ENCODE measurements around the gene PLK5. TPM values are rescaled to one million over a fixed set of nuclear protein-coding genes. Genes with fewer than 3 reads are reported as not detected.

Gene PLK5
- total RNA-seq, 4 donors from 2014 or later, result 0.15 TPM; not detected in 3

DNA sequence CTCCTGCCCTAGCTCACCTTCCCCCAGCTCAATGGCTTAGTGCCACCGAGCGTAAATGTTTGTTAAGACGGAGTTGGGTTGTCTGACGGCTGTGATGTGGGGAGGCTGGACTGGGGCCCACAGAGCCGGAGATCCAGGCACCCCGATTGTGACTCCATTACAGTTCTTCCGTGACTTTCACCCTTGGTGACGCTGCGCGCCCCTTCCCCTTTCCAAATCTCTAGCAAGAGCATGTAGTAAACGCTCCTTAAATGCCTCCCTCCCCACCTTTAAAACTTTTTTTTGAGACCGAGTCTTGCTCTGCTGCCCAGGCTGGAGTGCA lies 32.1 kb upstream of the PLK5 start:
- no peak overlapping the region for H3K27ac ChIP-seq
- H3K4me1 ChIP-seq, result peaks cover 0 to 23% (median 12%) of the 10 kb centered on the region in 3 donors
- TF ChIP-seq POLR2A (IDR thresholded peaks at IDR 0.05), result no peak
- TF ChIP-seq, protein P1, sequence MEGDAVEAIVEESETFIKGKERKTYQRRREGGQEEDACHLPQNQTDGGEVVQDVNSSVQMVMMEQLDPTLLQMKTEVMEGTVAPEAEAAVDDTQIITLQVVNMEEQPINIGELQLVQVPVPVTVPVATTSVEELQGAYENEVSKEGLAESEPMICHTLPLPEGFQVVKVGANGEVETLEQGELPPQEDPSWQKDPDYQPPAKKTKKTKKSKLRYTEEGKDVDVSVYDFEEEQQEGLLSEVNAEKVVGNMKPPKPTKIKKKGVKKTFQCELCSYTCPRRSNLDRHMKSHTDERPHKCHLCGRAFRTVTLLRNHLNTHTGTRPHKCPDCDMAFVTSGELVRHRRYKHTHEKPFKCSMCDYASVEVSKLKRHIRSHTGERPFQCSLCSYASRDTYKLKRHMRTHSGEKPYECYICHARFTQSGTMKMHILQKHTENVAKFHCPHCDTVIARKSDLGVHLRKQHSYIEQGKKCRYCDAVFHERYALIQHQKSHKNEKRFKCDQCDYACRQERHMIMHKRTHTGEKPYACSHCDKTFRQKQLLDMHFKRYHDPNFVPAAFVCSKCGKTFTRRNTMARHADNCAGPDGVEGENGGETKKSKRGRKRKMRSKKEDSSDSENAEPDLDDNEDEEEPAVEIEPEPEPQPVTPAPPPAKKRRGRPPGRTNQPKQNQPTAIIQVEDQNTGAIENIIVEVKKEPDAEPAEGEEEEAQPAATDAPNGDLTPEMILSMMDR (IDR thresholded peaks at IDR 0.05), result no peak
- no peak for TF ChIP-seq POLR2AphosphoS5 (IDR thresholded peaks at IDR 0.05)
- no peak for TF ChIP-seq EP300 (IDR thresholded peaks at IDR 0.05)
- no peak for ATAC-seq
- peaks cover 34% of the 10 kb centered on the region for H3K27me3 ChIP-seq
- peak overlapping the region in 1 of 2 donors; percentile 57 for H3K4me3 ChIP-seq
- no peaks in the 10 kb centered on the region for H3K36me3 ChIP-seq
- H3K9me3 ChIP-seq, result no peaks in the 10 kb centered on the region
- 59 to 66% methylated on average over 4 to 8 of the region's 12 CpGs for WGBS, 2 donors (ENCODE audit: low coverage in 1 of 2)

DNA sequence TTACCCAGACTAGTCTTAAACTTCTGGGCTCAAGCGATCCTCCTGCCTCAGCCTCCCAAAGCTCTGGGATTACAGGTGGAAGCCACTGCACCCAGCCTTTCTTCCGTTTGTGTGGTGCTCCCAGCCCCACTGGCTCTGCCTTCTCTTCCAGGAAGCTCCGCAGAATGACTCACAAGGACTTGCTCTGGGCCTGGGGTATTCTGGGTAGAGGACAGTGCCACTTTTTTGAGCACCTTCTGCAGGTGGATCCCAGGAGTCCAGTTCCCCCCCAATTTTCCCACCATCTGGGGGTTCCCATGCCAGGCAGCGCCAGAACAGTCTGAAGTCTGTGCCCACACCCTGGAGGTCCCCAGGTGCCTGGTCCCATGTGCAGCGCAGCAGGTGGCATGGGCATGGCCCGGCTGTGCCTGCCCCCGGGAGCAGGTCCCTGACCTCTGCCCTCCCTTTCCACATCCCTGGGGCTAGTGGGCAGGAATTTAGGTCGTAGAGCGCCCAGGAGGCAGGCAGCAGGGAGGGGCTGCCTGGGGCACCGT lies 31.3 kb upstream of the PLK5 start:
- Histone ChIP-seq H3K36me3 (no peaks in the 10 kb centered on the region), H3K9me3 (no peaks in the 10 kb centered on the region), H3K4me3 (no peak overlapping the region), H3K4me1 (peaks cover 0 to 23% (median 12%) of the 10 kb centered on the region in 3 donors), H3K27me3 (peaks cover 41% of the 10 kb centered on the region), H3K27ac (no peak overlapping the region)
- TF ChIP-seq POLR2A (IDR thresholded peaks at IDR 0.05) (no peak), EP300 (IDR thresholded peaks at IDR 0.05) (no peak), POLR2AphosphoS5 (IDR thresholded peaks at IDR 0.05) (no peak)
- TF ChIP-seq, protein P1 (IDR thresholded peaks at IDR 0.05), result no peak
- no peak for ATAC-seq
- WGBS, 2 donors (ENCODE audit: low coverage in 1 of 2), result 46 to 100% methylated on average over 1 to 2 of the region's 10 CpGs

DNA sequence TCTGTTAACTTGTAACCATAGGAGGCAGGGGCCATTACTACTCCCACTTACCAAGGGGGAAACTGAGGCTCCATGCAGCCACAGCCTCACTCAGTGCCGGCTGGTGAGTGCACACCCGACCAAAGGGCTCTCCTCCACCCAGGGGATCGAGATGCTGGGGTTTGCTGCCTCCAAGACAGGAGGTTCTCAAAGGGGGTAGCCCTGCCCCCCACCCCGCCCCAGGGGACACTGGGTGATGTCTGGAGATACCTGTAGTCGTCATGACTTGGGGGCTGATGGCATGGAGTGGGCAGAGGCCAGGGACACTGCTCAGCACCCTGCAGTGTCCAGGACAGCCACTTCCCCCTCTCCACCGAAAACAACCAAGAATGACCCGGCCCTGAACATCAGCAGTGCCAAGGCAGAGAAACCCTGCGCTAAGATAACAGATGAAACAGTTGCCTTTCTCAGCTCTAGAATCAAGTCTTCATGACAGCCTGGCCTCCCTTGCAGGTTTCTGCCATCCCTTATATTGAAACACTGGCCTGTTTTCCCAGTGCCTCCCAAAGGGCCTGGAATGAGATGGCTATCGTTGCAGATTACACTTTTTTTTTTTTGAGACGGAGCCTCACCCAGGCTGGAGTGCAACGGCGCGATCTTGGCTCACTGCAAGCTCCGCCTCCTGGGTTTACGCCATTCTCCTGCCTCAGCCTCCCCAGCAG lies 29.6 kb upstream of the PLK5 start:
- Histone ChIP-seq H3K4me3 (no peak overlapping the region), H3K9me3 (no peaks in the 10 kb centered on the region), H3K36me3 (no peaks in the 10 kb centered on the region), H3K4me1 (peaks cover 0 to 21% (median 12%) of the 10 kb centered on the region in 3 donors), H3K27ac (no peak overlapping the region), H3K27me3 (peaks cover 53% of the 10 kb centered on the region)
- no peak for ATAC-seq
- 30 to 64% methylated on average over 9 of the region's 15 CpGs for whole genome bisulfite sequencing, 2 donors (ENCODE audit: low coverage in 1 of 2)
- TF ChIP-seq, protein P1 (IDR thresholded peaks at IDR 0.05), result no peak
- TF ChIP-seq POLR2AphosphoS5 (IDR thresholded peaks at IDR 0.05), result no peak
- TF ChIP-seq EP300 (IDR thresholded peaks at IDR 0.05), result no peak
- no peak for TF ChIP-seq POLR2A (IDR thresholded peaks at IDR 0.05)

DNA sequence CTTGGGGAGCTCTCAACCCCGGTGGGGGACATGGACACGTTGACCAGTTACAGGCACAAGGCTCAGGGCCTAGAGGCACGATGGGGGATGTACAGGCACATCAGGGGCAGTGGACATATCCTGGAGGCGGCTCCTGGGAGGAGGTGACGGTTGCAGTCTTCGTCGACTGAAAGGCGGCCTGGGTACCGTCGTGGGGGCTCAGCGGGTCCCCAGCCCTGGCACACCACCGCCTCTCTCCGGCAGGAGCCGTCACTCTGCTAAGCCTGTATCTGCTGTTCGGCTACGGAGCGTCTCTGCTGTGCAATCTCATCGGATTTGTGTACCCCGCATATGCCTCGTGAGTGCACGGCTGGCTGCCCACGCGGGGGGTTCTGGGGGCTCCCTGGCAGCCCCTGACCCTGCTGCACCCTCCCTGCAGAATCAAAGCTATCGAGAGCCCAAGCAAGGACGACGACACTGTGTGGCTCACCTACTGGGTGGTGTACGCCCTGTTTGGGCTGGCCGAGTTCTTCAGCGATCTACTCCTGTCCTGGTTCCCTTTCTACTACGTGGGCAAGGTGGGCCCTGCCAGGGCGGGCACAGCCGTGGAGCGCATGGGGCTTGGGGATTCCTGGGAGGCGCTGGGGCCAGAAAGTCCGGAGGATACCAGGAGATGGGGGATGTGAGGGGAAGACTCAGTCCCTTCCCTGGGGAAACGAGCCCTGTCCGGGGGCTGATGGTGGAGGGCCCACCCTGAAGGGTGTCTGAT lies 28.7 kb upstream of the PLK5 start:
- no peak overlapping the region for H3K4me3 ChIP-seq
- no peak for ATAC-seq
- TF ChIP-seq POLR2AphosphoS5 (IDR thresholded peaks at IDR 0.05) (no peak), EP300 (IDR thresholded peaks at IDR 0.05) (no peak), POLR2A (IDR thresholded peaks at IDR 0.05) (no peak)
- TF ChIP-seq, protein P1 (IDR thresholded peaks at IDR 0.05), result no peak

More for the DNA sequence above, 28.7 kb upstream of the PLK5 start:
- Histone ChIP-seq H3K36me3 (no peaks in the 10 kb centered on the region), H3K27me3 (peaks cover 59% of the 10 kb centered on the region), H3K27ac (no peak overlapping the region), H3K4me1 (peaks cover 0 to 12% (median 4%) of the 10 kb centered on the region in 3 donors), H3K9me3 (no peaks in the 10 kb centered on the region)
- WGBS, 2 donors (ENCODE audit: low coverage in 1 of 2), result 89% methylated on average over 8 of the region's 37 CpGs; no CpG with 5 or more reads in 1 of the 2 donors

All from gastroesophageal sphincter (tissue), 4 donors.